Liver (tissue), 3 donors: Measurements from ENCODE around the gene IL2RA.

ENCODE experiments used
- GABPA ChIP-seq, 2 donors: IDR thresholded peaks in 1 of 2; conservative IDR thresholded peaks in 1 of 2; 2 replicates each; pipeline ENCODE4 v1.6.1; 2016; ENCODE audit warnings: antibody characterized with exemption in 2 of 2, mild to moderate bottlenecking in 1 of 2, moderate library complexity in 1 of 2
- JUND ChIP-seq, 2 donors: IDR thresholded peaks; 2 replicates each; pipeline ENCODE4 v1.6.1; 2016; ENCODE audit warnings: antibody characterized with exemption in 2 of 2
- TAF1 ChIP-seq: conservative IDR thresholded peaks from 2 replicates; pipeline ENCODE4 v1.6.1; 2016; ENCODE audit warnings: antibody characterized with exemption, mild to moderate bottlenecking
- TF ChIP-seq, protein P1 (sequence below): fragments of 150-350 bp; IDR thresholded peaks from 2 replicates; pipeline ENCODE4 v1.5.1; 2017; ENCODE audit warnings: improper control_type of control experiment, low read depth, low read length; ENCODE audit not compliant: missing input control
- donor health status: healthy.
- donor health status: healthy.

DNA sequence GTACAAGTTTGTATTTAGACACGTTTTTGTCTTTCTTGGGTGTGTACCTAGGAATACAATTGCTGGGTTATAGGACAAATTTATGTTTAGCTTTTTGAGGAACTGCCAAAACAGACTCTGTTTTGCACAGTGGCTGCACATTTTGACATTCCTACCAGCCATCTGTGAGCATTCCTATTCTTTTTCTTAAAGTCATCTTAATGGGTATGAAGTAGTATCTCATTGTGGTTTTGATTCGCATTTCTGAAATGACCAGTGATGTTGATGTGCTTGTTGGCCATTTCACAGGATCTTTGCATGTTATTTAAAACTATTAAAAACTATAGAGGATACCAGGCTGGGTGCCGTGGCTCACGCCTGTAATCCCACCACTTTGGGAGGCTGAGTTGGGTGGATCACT is 52.2 kb downstream of the IL2RA start:
- TF ChIP-seq, protein P1, sequence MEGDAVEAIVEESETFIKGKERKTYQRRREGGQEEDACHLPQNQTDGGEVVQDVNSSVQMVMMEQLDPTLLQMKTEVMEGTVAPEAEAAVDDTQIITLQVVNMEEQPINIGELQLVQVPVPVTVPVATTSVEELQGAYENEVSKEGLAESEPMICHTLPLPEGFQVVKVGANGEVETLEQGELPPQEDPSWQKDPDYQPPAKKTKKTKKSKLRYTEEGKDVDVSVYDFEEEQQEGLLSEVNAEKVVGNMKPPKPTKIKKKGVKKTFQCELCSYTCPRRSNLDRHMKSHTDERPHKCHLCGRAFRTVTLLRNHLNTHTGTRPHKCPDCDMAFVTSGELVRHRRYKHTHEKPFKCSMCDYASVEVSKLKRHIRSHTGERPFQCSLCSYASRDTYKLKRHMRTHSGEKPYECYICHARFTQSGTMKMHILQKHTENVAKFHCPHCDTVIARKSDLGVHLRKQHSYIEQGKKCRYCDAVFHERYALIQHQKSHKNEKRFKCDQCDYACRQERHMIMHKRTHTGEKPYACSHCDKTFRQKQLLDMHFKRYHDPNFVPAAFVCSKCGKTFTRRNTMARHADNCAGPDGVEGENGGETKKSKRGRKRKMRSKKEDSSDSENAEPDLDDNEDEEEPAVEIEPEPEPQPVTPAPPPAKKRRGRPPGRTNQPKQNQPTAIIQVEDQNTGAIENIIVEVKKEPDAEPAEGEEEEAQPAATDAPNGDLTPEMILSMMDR: no peak
- no peak for TF ChIP-seq GABPA (IDR thresholded peaks at IDR 0.05 in 1 of 2, conservative IDR thresholded peaks at IDR 0.05 in 1 of 2)
- TF ChIP-seq JUND (IDR thresholded peaks at IDR 0.05): no peak
- no peak for TF ChIP-seq TAF1
